ENCODE results near the gene USP37.
"Not testable (repeated sequence)": the region's sequence is repeated elsewhere in the genome, so short reads cannot be mapped to it uniquely, and the experiment has no call there.

USP37 gene

GRCh38 chr2:218557941-218558340 lies 10.2 kb downstream of the USP37 start:
- no peak for DNase-seq

DNA sequence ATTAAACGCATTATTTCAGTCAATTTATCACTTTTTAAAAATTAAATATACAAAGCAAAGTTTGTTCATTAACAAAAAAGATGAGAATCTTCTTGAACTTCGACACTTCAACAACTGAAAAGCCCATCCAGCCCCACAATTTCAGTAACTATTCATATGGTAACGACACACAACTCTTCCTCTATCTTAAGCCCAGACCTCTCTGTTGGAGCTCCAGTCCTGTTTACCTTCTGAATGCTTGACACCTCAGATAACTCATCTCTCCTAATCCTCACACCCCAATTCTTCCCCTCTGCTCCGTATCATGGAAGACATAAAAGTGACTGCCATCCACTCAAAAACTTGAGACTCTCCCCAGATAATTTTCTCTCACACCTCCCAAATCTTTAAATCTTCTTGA lies 12.6 kb downstream of the USP37 start:
- no peak for DNase-seq

GRCh38 chr2:218554225-218554624 lies 13.9 kb downstream of the USP37 start:
- DNase-seq, result not testable (repeated sequence)

GRCh38 chr2:218547978-218548377 lies 20.2 kb downstream of the USP37 start:
- no peak for DNase-seq

DNA sequence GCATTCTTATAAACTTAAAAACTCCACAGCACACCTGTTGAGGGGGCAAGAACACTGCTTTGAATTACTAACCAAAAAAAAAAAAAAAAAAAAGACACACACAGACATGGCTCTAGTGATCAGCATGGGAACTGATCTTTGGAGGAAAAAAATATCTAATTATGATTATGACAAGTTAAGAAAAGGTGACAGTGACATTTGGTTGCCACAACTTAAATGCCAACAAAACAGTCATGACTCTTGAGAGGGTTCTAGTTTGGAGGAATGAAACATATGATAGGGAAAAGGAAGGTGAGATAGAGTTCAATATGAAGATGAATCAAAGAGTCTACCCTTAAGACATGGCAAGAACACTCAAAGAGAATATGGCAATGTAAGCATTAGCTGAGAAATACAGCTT lies 20.6 kb downstream of the USP37 start:
- DNase-seq, result no peak

GRCh38 chr2:218546012-218546411 lies 22.1 kb downstream of the USP37 start:
- no peak for DNase-seq

- no peak for DNase-seq
These were observed 28.1 kb downstream of the USP37 start for GRCh38 chr2:218540015-218540414.

DNA sequence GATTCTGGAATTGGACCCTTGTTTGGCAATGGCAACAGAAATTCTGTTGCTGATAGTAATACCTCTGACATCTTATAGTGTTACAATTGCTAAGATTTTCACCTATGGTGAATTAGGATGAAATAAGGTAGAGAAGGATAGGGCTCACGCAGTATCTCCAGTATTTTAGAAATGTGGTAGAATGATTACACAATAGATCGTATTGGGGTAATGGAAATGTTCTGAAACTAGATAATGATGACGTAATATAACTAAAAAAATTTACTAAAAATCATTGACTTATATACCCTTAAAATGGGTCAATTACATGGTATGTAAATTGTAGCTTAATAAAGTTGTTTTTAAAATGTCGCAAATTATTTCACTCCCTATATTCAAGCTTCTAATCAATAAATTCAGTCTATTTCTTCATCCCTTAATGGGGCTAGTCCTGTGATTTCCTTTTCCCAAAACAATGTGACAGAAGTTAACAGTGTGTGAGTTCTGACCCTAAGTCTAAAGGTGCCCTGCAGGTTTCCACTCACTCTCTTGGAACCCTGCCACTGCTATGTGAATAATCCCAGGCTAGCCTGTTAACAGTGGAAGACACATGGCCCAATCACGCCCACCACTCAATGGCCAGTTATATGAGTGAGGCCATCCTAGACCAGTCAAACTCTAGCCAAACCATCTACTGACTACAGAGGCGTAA lies 31.2 kb downstream of the USP37 start:
- no peak for DNase-seq

- DNase-seq, result no peak
These were observed 38.2 kb downstream of the USP37 start for GRCh38 chr2:218529990-218530389.

- DNase-seq, result not testable (repeated sequence)
These were observed 39.7 kb downstream of the USP37 start for GRCh38 chr2:218528409-218528808.

- DNase-seq, result no peak
These were observed 44.5 kb downstream of the USP37 start for GRCh38 chr2:218523651-218524050.

GRCh38 chr2:218518876-218519275 lies 49.3 kb downstream of the USP37 start:
- DNase-seq, result no peak

GRCh38 chr2:218517434-218518206 lies 50.5 kb downstream of the USP37 start:
- no peak for DNase-seq

DNA sequence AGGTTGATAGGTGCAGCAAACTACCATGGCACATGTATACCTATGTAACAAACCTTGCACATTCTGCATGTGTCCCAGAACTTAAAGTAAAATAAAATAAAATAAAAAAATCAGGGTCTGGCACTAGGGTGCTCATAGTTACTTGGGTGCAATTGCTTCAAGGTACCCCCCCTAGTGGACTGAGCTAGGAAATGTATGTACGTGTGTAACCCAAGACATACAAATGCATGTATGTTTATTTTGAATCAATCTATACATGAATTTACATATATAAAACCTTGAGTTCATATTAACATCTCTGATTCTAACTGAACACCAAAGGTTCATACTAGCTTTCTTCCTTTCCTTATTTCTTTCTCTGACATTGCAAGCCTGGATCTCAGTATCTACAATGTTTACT lies 51.5 kb downstream of the USP37 start:
- DNase-seq, result no peak

DNA sequence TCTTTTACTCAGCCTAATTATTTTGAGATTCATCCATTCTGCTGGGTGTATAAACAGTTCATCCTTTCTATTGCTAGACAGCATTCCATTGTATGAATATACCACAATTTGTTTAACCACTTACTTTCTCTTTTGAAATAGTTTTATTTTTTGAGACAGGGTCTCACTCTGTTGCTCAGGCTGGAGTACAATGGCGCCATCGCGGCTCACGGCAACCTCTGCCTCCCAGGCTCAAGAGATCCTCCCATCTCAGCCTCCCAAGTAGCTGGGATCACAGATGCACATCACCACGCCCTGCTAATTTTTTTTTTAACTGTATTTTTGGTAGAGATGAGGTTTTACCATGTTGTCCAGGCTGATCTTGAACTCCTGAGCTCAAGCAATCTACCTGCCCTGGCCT lies 54.5 kb downstream of the USP37 start:
- no peak for DNase-seq

DNA sequence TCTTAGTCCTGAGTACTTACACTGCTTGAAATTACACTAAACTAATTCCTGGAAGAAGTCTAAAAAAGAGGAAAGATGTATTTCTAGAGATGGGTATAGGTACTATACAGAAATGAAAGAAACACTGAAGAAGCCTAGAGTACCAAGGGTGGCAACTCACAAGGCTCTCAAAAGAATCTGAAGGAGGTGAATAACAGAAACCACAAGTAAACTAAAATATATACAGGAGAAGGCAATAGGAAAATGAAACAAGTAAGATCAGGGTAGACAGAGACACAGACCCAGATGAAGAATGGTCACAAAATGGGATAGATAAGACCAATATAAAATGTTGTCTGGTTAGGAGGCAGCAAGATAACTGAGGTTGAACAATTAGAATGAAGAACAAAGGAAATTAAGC lies 59.9 kb downstream of the USP37 start:
- DNase-seq, result no peak

- DNase-seq, result no peak
These were observed 62.3 kb downstream of the USP37 start for GRCh38 chr2:218505754-218506371.

GRCh38 chr2:218501665-218502064 lies 66.5 kb downstream of the USP37 start:
- no peak for DNase-seq

- no peak for DNase-seq
These were observed 67.6 kb downstream of the USP37 start for GRCh38 chr2:218500501-218501060.

GRCh38 chr2:218485986-218486667 lies 82.0 kb downstream of the USP37 start:
- DNase-seq, result no peak

- no peak for DNase-seq
These were observed 85.5 kb downstream of the USP37 start for GRCh38 chr2:218482651-218483050.

- no peak for DNase-seq
These were observed 88.6 kb downstream of the USP37 start for GRCh38 chr2:218479595-218479994.

GRCh38 chr2:218478544-218478943 lies 89.6 kb downstream of the USP37 start:
- no peak for DNase-seq
